Measurements from ENCODE around the gene ZDHHC3. TPM values are rescaled to one million over a fixed set of nuclear protein-coding genes. Genes with fewer than 3 reads are reported as not detected.
A peak's percentile ranks its signal among the peaks of the same experiment; 100 is the strongest.

Gene ZDHHC3
- total and polyA plus RNA-seq, 8 donors, result 86.8 to 134 (median 123) TPM

DNA sequence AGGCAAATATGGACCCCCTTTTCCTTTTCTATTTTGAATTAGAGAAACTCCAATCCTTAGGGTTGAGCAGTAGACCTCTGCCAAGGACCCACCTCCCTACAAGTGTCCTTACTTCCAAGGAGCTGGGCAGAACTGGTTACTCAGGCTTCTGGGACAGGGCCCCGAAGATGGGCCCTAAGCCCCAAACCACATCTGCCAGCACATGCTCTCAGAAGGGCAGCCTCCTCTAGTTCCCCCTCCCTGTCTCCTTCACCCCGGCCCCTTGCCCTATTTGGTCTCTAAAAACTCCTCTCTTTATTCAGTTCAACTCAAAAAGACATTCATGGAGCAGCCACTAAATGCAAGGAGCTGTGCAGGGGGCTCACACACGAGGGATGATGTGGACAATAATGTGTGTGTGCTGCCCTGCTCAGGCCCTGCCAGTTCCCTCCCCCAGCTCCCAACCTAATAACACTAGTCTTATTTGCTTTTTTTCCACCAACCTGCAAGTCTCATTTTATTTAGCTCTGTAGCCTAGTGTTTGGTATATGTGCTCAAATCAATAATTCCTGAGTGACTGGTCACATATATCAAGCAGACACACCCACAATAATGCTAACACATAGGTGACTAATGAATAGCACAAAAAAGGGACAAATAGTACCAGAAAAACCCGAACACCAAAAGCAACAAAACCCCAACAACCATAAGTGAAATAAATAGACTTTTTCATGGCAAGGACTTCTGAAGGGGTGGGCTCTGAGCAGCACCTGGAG is 12.2 kb downstream of the ZDHHC3 start:
- Histone ChIP-seq H3K27ac (peak overlapping the region in 1 of 2 donors; percentile 28), H3K9me3 (no peaks in the 10 kb centered on the region), H3K4me1 (peaks cover 13 to 85% of the 10 kb centered on the region in 2 donors), H3K36me3 (peaks cover 0 to 6% of the 10 kb centered on the region in 2 donors), H3K4me3 (no peak overlapping the region), H3K27me3 (no peaks in the 10 kb centered on the region)
- ATAC-seq, result peak; percentile 29
- intact Hi-C loops (cut with DNase I), result no loop called here
- TF ChIP-seq, protein P1, sequence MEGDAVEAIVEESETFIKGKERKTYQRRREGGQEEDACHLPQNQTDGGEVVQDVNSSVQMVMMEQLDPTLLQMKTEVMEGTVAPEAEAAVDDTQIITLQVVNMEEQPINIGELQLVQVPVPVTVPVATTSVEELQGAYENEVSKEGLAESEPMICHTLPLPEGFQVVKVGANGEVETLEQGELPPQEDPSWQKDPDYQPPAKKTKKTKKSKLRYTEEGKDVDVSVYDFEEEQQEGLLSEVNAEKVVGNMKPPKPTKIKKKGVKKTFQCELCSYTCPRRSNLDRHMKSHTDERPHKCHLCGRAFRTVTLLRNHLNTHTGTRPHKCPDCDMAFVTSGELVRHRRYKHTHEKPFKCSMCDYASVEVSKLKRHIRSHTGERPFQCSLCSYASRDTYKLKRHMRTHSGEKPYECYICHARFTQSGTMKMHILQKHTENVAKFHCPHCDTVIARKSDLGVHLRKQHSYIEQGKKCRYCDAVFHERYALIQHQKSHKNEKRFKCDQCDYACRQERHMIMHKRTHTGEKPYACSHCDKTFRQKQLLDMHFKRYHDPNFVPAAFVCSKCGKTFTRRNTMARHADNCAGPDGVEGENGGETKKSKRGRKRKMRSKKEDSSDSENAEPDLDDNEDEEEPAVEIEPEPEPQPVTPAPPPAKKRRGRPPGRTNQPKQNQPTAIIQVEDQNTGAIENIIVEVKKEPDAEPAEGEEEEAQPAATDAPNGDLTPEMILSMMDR (IDR thresholded peaks at IDR 0.05), result no peak
- DNase-seq, result no peak

DNA sequence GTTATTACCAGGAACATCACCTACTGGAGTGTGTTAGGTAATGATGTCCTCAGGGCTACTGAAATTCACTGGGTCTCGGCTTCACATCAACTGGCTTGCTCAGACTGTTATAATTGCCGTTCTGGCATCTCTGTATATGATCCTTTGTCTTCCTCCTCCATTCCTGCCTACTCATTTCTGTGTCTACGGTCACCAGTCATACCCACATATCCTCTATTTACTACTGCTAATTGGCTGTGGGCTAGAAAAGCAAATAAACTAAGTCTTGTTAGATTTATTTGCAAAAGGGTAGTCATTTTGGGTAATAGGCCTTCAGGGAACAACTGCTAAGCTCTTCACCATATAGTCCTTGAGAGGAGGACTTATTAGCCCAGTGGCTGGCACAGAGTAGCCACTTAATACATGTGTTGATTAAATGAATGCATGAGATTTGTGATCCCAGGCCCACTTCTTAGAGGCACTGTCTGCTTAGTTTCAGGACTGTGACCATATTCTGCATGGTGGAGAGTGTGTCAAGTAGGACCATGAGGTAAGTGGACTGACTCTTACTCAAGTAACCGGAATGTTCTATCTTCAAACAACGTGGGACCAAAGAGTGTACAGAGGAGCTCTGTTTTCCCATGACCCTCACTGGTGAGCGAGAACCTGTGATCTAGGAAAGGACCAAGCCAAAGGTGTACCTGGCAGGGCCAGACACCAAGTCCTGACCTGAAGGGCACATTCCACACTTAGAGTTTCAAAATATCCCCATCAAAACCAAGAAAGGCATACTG is 13.2 kb downstream of the ZDHHC3 start:
- Histone ChIP-seq H3K36me3 (peaks cover 0 to 15% of the 10 kb centered on the region in 2 donors), H3K4me3 (no peak overlapping the region), H3K9me3 (no peaks in the 10 kb centered on the region), H3K27ac (peak overlapping the region in 1 of 2 donors; percentile 28), H3K27me3 (no peaks in the 10 kb centered on the region), H3K4me1 (peaks cover 16 to 85% of the 10 kb centered on the region in 2 donors)
- TF ChIP-seq, protein P1 (IDR thresholded peaks at IDR 0.05), result no peak
- intact Hi-C loops (cut with DNase I), result no loop called here
- DNase-seq (no peak), ATAC-seq (peak; percentile 72)

DNA sequence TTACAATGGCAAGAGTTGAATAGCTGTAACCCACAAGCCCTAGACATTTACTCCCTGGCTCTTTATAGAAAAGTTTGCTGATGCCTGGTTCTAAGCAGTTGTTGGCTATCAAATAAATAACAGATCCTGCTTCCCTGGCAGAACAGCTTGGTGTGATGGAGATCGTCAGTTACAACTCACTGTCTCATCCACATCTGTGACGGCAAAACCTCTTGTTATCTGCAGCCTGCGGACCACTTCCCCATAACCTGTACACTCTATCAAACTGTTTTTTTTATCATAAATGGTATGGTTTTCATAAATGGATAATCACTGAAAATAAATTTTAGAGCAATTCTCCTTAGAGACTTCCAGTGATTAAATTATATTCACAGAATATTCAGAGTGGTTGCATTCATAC is 14.1 kb downstream of the ZDHHC3 start:
- Histone ChIP-seq H3K4me1 (peaks cover 8 to 84% of the 10 kb centered on the region in 2 donors), H3K27me3 (no peaks in the 10 kb centered on the region), H3K27ac (no peak overlapping the region), H3K36me3 (peaks cover 0 to 25% of the 10 kb centered on the region in 2 donors), H3K9me3 (no peaks in the 10 kb centered on the region), H3K4me3 (no peak overlapping the region)
- intact Hi-C loops (cut with DNase I), result no loop called here
- TF ChIP-seq, protein P1 (IDR thresholded peaks at IDR 0.05), result no peak
- no peak for DNase-seq
- ATAC-seq, result no peak

DNA sequence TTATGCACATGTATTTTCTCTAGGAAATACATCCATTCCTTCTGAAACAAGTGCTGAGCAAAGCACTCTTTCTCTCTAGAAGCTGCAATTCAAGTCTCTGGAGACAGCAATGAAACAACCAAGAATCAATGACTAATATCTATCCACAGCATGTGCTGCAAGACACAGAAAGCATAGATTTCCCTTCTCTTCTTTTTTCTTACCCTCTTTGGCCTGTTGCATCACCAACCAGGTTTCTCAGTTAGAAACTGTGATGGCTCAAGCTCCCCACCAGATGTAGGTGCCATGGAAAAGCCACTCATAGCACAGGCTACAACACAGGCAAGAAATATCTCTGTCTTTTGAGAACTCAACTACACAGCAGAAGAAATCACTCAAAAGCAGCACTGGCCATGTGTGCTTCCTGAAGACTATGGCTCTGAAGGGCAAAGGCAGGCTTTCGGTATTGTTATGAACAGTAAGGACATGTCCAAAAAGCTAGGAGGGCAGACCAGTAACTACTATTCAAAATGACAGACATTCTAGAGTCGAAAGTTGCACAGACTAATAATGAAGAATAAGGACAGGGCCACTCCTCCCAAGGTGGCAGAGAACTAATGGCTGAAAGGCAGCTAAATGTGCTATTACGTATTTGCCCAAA is 15.5 kb downstream of the ZDHHC3 start:
- no peaks in the 10 kb centered on the region for H3K27me3 ChIP-seq
- ATAC-seq, result no peak
- no peaks in the 10 kb centered on the region for H3K9me3 ChIP-seq
- TF ChIP-seq, protein P1 (IDR thresholded peaks at IDR 0.05), result no peak
- H3K4me3 ChIP-seq, result no peak overlapping the region
- peaks cover 0 to 27% of the 10 kb centered on the region in 2 donors for H3K36me3 ChIP-seq
- peak overlapping the region in 1 of 2 donors; percentile 7 for H3K27ac ChIP-seq
- intact Hi-C loops (cut with DNase I), result no loop called here
- peaks cover 8 to 88% of the 10 kb centered on the region in 2 donors for H3K4me1 ChIP-seq
- DNase-seq, result no peak

DNA sequence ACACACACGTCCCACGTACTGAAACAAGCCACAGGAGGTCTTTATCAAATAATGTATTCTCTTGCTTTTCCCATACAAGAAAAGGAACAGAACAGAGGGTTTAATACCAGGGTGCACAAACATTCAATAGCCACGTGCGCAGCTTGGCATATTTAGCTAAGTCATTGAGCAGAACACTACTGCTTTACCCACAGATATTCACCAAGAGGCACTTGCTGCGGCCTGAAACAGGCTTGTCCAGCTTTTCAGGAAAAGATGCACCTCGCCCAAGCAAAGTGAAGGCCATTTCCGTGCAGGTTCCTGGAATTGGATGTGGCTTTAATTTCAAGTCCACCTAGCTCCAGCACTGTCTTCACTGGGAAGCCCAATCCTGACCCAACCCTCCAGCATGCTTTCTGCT is 17.6 kb downstream of the ZDHHC3 start:
- ATAC-seq, result peak; percentile 46
- H3K4me1 ChIP-seq, result peaks cover 8 to 88% of the 10 kb centered on the region in 2 donors
- H3K36me3 ChIP-seq, result peaks cover 0 to 31% of the 10 kb centered on the region in 2 donors
- H3K4me3 ChIP-seq, result no peak overlapping the region
- no peak overlapping the region for H3K27ac ChIP-seq
- TF ChIP-seq, protein P1 (IDR thresholded peaks at IDR 0.05), result no peak
- peak in 1 of 4 donors; percentile 58 for DNase-seq
- H3K9me3 ChIP-seq, result no peaks in the 10 kb centered on the region
- intact Hi-C loops (cut with DNase I), result no loop called here
- H3K27me3 ChIP-seq, result no peaks in the 10 kb centered on the region

Data from left lung (tissue), 10 donors.